Breast epithelium (tissue), 3 donors: ENCODE results near the gene CDH18.

Source experiments
- POLR2AphosphoS5 ChIP-seq, 3 donors: sonication (generic); formaldehyde crosslinking; IDR thresholded peaks; one replicate each; pipeline ENCODE4 v1.6.1; 2017; ENCODE audit warnings: antibody characterized with exemption in 3 of 3
- TF ChIP-seq, protein P1 (sequence below), 3 donors: fragments of 450-650 bp; IDR thresholded peaks; one replicate each; pipeline ENCODE4 v1.5.1; 2016 to 2017; ENCODE audit warnings: antibody characterized with exemption in 3 of 3, mild to moderate bottlenecking in 3 of 3, moderate library complexity in 3 of 3

- TF ChIP-seq, protein P1, sequence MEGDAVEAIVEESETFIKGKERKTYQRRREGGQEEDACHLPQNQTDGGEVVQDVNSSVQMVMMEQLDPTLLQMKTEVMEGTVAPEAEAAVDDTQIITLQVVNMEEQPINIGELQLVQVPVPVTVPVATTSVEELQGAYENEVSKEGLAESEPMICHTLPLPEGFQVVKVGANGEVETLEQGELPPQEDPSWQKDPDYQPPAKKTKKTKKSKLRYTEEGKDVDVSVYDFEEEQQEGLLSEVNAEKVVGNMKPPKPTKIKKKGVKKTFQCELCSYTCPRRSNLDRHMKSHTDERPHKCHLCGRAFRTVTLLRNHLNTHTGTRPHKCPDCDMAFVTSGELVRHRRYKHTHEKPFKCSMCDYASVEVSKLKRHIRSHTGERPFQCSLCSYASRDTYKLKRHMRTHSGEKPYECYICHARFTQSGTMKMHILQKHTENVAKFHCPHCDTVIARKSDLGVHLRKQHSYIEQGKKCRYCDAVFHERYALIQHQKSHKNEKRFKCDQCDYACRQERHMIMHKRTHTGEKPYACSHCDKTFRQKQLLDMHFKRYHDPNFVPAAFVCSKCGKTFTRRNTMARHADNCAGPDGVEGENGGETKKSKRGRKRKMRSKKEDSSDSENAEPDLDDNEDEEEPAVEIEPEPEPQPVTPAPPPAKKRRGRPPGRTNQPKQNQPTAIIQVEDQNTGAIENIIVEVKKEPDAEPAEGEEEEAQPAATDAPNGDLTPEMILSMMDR (IDR thresholded peaks at IDR 0.05): no peak
- TF ChIP-seq POLR2AphosphoS5 (IDR thresholded peaks at IDR 0.05): no peak
These were observed 491.9 kb downstream of the CDH18 start for GRCh38 chr5:19496056-19496455.
